GM06990 (cell line): ENCODE data around the gene PTPRT.

Source experiments
- DNase-seq: peaks from one replicate; pipeline ENCODE4 v3.0.0-alpha.2; 2011; ENCODE audit not compliant: insufficient read length; ENCODE audit errors: extremely low read depth
- H3K27me3 ChIP-seq: replicated peaks from 2 replicates; pipeline ENCODE4 v1.6.0; 2011; ENCODE audit warnings: low read length; ENCODE audit not compliant: control insufficient read depth, insufficient read depth
- H3K36me3 ChIP-seq: 2 replicates; pipeline ENCODE4 v1.5.1; 2011; ENCODE audit warnings: low read length; ENCODE audit not compliant: control insufficient read depth, insufficient read depth
- H3K4me3 ChIP-seq: replicated peaks from 2 replicates; pipeline ENCODE4 v1.5.1; 2011; ENCODE audit warnings: low read depth, mild to moderate bottlenecking, control low read depth, low read length
- CTCF ChIP-seq: IDR thresholded peaks from 2 replicates; pipeline ENCODE4 v1.5.1; 2011; ENCODE audit warnings: low read length, control low read depth, mild to moderate bottlenecking, inconsistent platforms; ENCODE audit not compliant: insufficient read depth, poor library complexity, severe bottlenecking

Gene PTPRT

DNA sequence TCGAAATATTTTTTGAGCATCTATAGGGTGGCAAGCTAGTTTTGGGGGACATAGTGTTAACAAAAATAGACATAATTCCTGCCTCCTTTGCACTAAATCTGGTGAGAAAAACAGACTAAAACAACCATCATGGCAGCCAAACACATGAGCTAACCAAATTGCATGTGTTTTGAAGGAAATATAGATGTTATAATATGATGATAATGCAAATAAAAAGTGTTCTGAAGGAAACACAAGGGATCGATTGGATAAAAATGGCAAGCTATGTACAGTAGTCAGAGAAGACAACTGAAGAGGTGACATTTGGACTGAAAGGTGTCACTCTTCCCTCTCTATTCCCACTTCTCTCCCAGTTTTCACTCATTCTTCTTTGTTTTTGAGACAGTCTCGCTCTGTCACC lies 706.9 kb downstream of the PTPRT start:
- H3K36me3 ChIP-seq, result no peaks in the 10 kb centered on the region
- H3K4me3 ChIP-seq, result no peak overlapping the region
- no peak for DNase-seq
- no peaks in the 10 kb centered on the region for H3K27me3 ChIP-seq
- TF ChIP-seq CTCF, result no peak

DNA sequence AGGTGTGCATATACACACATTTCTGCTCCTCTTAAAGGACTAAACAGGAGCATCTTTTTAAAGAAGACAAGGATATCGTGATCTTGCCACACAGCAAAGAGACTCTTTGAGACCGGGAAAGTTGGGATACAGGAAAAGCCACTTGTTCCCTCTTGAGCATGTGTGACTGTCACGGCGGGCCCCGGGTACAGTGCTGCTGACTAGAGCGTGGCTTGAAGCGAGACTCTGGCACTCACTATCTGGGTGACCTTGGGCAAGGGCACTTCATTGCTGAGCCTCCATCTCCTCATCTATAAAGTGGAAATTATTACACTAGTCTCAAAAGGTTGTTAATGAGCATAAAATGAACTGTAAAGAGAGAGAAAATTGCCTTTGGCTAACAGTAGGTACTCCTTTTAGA lies 713.9 kb downstream of the PTPRT start:
- no peaks in the 10 kb centered on the region for H3K36me3 ChIP-seq
- DNase-seq, result no peak
- no peak for TF ChIP-seq CTCF
- H3K27me3 ChIP-seq, result no peaks in the 10 kb centered on the region
- H3K4me3 ChIP-seq, result no peak overlapping the region

DNA sequence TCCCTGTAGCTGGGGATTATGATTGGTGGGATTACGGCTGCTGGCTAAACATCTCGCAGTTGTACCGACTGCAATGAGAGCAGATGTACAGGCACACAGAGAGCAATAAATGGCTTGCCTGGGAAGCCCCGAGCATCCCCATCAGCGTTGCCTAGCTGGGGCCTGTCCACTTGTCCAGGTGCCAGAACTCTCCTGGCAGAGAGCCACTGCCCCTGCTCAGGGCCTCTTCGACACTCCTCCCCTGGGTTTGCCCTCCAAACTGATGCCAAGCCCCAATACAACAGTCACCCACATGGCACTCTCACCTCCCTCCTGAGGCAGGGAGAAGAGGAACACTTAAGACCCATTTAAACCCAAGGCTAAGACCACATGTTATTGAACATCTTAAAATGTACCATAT lies 715.1 kb downstream of the PTPRT start:
- no peak for TF ChIP-seq CTCF
- no peak for DNase-seq
- Histone ChIP-seq H3K4me3 (no peak overlapping the region), H3K27me3 (no peaks in the 10 kb centered on the region), H3K36me3 (no peaks in the 10 kb centered on the region)

DNA sequence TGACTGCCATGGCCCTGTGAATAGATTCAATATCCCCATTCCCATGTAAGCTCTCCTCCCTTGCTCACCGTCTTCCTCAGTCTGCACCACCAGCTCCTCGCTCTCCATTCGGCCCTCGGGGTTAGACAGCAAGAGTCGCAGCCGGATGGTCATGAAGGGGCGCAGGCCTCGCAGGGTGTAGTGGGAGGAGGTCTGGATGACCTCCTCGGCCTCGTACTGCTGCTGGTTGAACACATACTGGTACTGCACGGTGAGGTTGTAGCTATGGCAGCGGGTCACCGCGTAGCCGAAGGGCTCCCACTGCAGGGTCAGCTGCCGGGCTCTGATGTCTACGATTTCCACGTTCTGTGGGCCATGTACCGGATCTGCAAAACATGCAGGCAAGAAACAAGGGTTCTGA lies 717.5 kb downstream of the PTPRT start:
- no peaks in the 10 kb centered on the region for H3K36me3 ChIP-seq
- no peaks in the 10 kb centered on the region for H3K27me3 ChIP-seq
- no peak overlapping the region for H3K4me3 ChIP-seq
- no peak for DNase-seq
- no peak for TF ChIP-seq CTCF

DNA sequence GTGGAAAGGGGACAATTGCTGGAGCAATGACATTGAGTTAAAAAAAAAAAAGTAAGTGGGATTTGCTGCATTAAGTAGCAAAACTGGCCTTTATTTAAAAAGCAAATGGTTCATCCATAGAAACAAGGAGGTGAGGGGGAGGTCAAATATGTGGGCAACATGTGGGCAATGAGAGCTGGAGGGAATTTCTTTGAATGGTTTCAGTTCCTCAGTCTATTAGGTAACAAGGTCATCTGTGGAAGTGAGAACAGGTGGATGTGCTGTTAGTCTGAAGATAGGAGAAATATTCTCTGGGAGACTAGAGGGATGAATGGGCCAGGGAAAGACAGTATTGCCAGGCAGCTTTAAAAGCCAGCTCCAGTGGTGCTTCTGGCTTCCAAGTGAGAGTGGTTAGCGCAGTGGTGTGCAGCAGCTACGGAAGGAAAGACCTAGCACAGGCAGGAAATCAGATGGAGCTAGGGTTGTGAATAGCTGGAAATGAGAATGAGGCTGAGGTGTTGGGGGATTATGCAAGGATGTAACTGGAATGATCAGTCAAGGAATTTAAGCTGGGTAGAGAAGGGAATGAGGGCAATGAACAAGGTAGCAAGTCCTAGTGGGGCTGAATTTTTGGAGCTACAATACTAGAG lies 727.6 kb downstream of the PTPRT start:
- Histone ChIP-seq H3K4me3 (no peak overlapping the region), H3K36me3 (no peaks in the 10 kb centered on the region), H3K27me3 (no peaks in the 10 kb centered on the region)
- no peak for DNase-seq
- TF ChIP-seq CTCF, result no peak

DNA sequence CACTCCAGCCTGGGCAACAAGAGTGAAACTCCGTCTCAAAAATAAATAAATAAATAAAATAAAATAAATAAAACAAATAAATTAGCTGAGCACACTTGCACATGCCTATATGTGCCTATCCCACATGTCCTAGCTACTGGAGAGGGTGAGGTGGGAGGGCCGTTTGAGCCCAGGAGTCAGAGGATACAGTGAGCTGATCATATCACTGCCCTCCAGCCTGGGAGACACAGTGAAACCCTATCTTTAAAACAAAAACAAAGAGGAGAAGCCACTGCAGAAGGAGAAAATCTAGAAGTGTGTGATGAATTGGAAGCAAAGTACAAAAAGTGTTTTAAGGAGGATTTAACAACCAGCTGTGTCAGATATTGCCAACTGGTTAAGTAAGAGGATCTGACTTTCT lies 728.4 kb downstream of the PTPRT start:
- Histone ChIP-seq H3K36me3 (no peaks in the 10 kb centered on the region), H3K27me3 (no peaks in the 10 kb centered on the region), H3K4me3 (no peak overlapping the region)
- no peak for DNase-seq
- TF ChIP-seq CTCF, result no peak
